K562 (cell line): ENCODE measurements around the gene SLFN14. TPM values are rescaled to one million over a fixed set of nuclear protein-coding genes. Genes with fewer than 3 reads are reported as not detected.
A peak's percentile ranks its signal among the peaks of the same experiment; 100 is the strongest.

ENCODE experiments used
- CBFA2T3 ChIP-seq: fragments of 450-650 bp; IDR thresholded peaks from 2 replicates; pipeline ENCODE4 v1.6.1; 2017
- HEY1 ChIP-seq: fragments of 250-450 bp; sonication (Bioruptor Pico); IDR thresholded peaks from 2 replicates; pipeline ENCODE4 v1.5.0; 2020; ENCODE audit warnings: mild to moderate bottlenecking, moderate library complexity, borderline replicate concordance
- LEF1 ChIP-seq: fragments of 450-650 bp; IDR thresholded peaks from 2 replicates; pipeline ENCODE4 v1.6.1; 2016; ENCODE audit warnings: mild to moderate bottlenecking
- MAFK ChIP-seq: IDR thresholded peaks from 2 replicates; pipeline ENCODE4 v1.6.1; 2011; ENCODE audit warnings: low read length, improper control_type of control experiment
- NCOR1 ChIP-seq: fragments of 450-650 bp; IDR thresholded peaks from 2 replicates; pipeline ENCODE4 v1.6.1; 2016; ENCODE audit warnings: mild to moderate bottlenecking, moderate library complexity
- NFATC3 ChIP-seq: fragments of 450-650 bp; IDR thresholded peaks from 2 replicates; pipeline ENCODE4 v1.6.1; 2017; ENCODE audit warnings: mild to moderate bottlenecking
- PHB2 ChIP-seq: fragments of 450-650 bp; IDR thresholded peaks from 2 replicates; pipeline ENCODE4 v1.6.1; 2017; ENCODE audit warnings: low read depth
- PYGO2 ChIP-seq: fragments of 450-650 bp; IDR thresholded peaks from 2 replicates; pipeline ENCODE4 v1.6.1; 2016; ENCODE audit warnings: mild to moderate bottlenecking, missing genetic modification characterization, moderate library complexity, missing compliant biosample characterization
- TEAD4 ChIP-seq, 2 experiments: sonication (generic) in 1 of 2; formaldehyde crosslinking in 1 of 2; IDR thresholded peaks; 2 replicates each; pipeline versions ENCODE4 v1.6.1 to v1.8.0; 2012 to 2022; ENCODE audit warnings: borderline replicate concordance in 1 of 2, inconsistent platforms in 1 of 2, low read length in 1 of 2, mild to moderate bottlenecking in 1 of 2, missing genetic modification reagents in 1 of 2
- ZNF175 ChIP-seq: fragments of 200-800 bp; sonication (Bioruptor generic); IDR thresholded peaks from 2 replicates; pipeline ENCODE4 v1.6.1; 2016; ENCODE audit warnings: low read depth, mild to moderate bottlenecking, missing genetic modification characterization, missing compliant biosample characterization
- ZNF184 ChIP-seq: sonication (generic); formaldehyde crosslinking; IDR thresholded peaks from 2 replicates; pipeline ENCODE4 v1.5.0; 2020; ENCODE audit warnings: missing genetic modification reagents
- ZNF311 ChIP-seq: fragments of 250-450 bp; sonication (Bioruptor Pico); IDR thresholded peaks from 2 replicates; pipeline ENCODE4 v1.4.0; 2020; ENCODE audit warnings: mild to moderate bottlenecking, moderate library complexity
- ZNF316 ChIP-seq: fragments of 450-650 bp; IDR thresholded peaks from 2 replicates; pipeline ENCODE4 v1.6.1; 2016
- ZNF444 ChIP-seq: fragments of 250-450 bp; sonication (Bioruptor Pico); IDR thresholded peaks from 2 replicates; pipeline ENCODE4 v1.4.0; 2020; ENCODE audit warnings: mild to moderate bottlenecking, moderate library complexity
- ZNF644 ChIP-seq: fragments of 200-800 bp; sonication (Bioruptor generic); IDR thresholded peaks from 2 replicates; pipeline ENCODE4 v1.6.1; 2016; ENCODE audit warnings: low read depth, missing genetic modification characterization, missing compliant biosample characterization
- polyA plus RNA-seq, 8 experiments: library from polyadenylated mRNA; depleted of rRNA in 4 of 8; stranded (reverse) in 5 of 8; unstranded in 3 of 8; fragments of >200 nt; fragmentation: Nextera tagmentation in 2 of 8; fragmentation: Illumina TruSeq in 1 of 8; extraction: Ambion mirVana in 2 of 8; extraction: Trizol in 1 of 8; gene quantifications; 2 replicates each; pipeline versions ENCODE4 v1.2.1 to v1.2.3, GENCODE V29; 2011 to 2014; ENCODE audit warnings: inconsistent platforms in 1 of 8, missing spikeins in 1 of 8
- total RNA-seq, 7 experiments: library from RNA; depleted of rRNA in 6 of 7; stranded (reverse); fragments of >200 nt in 6 of 7; fragmentation: Illumina TruSeq in 2 of 7; extraction: Trizol in 2 of 7; gene quantifications; 2 replicates each; pipeline versions ENCODE4 v1.2.1 to v1.2.3, GENCODE V29; 2011 to 2021; ENCODE audit warnings: low replicate concordance in 1 of 7
- TF ChIP-seq, protein P1 (sequence below), 2 experiments: fragments of 450-650 bp; IDR thresholded peaks; 2 replicates each; pipeline ENCODE4 v1.6.1; 2016
- TF ChIP-seq, protein P2 (sequence below): fragments of 450-650 bp; formaldehyde crosslinking; IDR thresholded peaks from 2 replicates; pipeline ENCODE4 v1.4.0; 2022; ENCODE audit warnings: missing genetic modification characterization
- TF ChIP-seq, protein P3 (sequence below), 2 experiments: fragments of 450-650 bp; IDR thresholded peaks; 2 replicates each; pipeline ENCODE4 v1.6.1; 2018; ENCODE audit warnings: mild to moderate bottlenecking in 2 of 2, low read depth in 1 of 2; ENCODE audit not compliant: partially characterized antibody in 2 of 2
- TF ChIP-seq, protein P4 (sequence below): fragments of 450-650 bp; conservative IDR thresholded peaks from 2 replicates; pipeline ENCODE4 v1.6.1; 2016; ENCODE audit warnings: missing genetic modification characterization, low read depth, mild to moderate bottlenecking, missing compliant biosample characterization, moderate library complexity
- TF ChIP-seq, protein P5 (sequence below): fragments of 250-450 bp; sonication (Bioruptor Pico); IDR thresholded peaks from 2 replicates; pipeline ENCODE4 v1.5.0; 2021

Gene SLFN14
- total and polyA plus RNA-seq, 9 of the 15 experiments (the other 6 are each of a cell fraction or from before 2014, with no cell fraction given), result 1.3 to 4.3 (median 3.1) TPM

DNA sequence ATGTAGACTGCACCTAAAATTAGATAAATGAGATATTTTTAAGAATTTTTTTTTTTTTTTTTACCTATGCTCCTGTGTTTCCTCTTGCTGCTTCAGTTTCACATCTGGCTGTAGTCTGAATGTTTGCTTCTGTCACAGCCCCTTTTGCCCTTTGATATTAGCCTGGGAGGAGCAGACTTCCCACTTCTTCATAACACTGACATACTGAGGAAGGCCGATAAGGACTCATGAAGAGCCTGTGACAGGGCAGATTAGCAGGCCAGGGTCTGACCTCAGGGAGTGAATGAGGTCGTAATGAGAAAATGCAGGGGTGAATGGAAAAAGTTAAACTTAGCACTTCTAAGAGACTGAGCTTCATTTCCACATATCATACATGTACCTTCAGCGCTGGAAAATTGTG is at the start of gene SLFN14 (continued):
- TF ChIP-seq, protein P1, sequence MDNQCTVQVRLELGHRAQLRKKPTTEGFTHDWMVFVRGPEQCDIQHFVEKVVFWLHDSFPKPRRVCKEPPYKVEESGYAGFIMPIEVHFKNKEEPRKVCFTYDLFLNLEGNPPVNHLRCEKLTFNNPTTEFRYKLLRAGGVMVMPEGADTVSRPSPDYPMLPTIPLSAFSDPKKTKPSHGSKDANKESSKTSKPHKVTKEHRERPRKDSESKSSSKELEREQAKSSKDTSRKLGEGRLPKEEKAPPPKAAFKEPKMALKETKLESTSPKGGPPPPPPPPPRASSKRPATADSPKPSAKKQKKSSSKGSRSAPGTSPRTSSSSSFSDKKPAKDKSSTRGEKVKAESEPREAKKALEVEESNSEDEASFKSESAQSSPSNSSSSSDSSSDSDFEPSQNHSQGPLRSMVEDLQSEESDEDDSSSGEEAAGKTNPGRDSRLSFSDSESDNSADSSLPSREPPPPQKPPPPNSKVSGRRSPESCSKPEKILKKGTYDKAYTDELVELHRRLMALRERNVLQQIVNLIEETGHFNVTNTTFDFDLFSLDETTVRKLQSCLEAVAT (IDR thresholded peaks at IDR 0.05), result peak; percentile 62 to 72; a peak in 2 of 4 replicates
- TF ChIP-seq NCOR1, result peak; percentile 99
- TF ChIP-seq NFATC3, result peak; percentile 97
- peak; percentile 32; the same call in 1 of the 2 replicates for TF ChIP-seq ZNF316
- TF ChIP-seq ZNF311 (CRISPR knock-in tag), result peak; percentile 55; the same call in 1 of the 2 replicates
- TF ChIP-seq, protein P2, sequence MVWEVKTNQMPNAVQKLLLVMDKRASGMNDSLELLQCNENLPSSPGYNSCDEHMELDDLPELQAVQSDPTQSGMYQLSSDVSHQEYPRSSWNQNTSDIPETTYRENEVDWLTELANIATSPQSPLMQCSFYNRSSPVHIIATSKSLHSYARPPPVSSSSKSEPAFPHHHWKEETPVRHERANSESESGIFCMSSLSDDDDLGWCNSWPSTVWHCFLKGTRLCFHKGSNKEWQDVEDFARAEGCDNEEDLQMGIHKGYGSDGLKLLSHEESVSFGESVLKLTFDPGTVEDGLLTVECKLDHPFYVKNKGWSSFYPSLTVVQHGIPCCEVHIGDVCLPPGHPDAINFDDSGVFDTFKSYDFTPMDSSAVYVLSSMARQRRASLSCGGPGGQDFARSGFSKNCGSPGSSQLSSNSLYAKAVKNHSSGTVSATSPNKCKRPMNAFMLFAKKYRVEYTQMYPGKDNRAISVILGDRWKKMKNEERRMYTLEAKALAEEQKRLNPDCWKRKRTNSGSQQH, result 0 out of 2 replicates have a peak, but pooled peaks have one; percentile 61
- peak; percentile 100 for TF ChIP-seq CBFA2T3
- no peak for TF ChIP-seq ZNF184 (CRISPR knock-in tag)
- peak; percentile 73 for TF ChIP-seq PYGO2 (tag)
- TF ChIP-seq, protein P3, sequence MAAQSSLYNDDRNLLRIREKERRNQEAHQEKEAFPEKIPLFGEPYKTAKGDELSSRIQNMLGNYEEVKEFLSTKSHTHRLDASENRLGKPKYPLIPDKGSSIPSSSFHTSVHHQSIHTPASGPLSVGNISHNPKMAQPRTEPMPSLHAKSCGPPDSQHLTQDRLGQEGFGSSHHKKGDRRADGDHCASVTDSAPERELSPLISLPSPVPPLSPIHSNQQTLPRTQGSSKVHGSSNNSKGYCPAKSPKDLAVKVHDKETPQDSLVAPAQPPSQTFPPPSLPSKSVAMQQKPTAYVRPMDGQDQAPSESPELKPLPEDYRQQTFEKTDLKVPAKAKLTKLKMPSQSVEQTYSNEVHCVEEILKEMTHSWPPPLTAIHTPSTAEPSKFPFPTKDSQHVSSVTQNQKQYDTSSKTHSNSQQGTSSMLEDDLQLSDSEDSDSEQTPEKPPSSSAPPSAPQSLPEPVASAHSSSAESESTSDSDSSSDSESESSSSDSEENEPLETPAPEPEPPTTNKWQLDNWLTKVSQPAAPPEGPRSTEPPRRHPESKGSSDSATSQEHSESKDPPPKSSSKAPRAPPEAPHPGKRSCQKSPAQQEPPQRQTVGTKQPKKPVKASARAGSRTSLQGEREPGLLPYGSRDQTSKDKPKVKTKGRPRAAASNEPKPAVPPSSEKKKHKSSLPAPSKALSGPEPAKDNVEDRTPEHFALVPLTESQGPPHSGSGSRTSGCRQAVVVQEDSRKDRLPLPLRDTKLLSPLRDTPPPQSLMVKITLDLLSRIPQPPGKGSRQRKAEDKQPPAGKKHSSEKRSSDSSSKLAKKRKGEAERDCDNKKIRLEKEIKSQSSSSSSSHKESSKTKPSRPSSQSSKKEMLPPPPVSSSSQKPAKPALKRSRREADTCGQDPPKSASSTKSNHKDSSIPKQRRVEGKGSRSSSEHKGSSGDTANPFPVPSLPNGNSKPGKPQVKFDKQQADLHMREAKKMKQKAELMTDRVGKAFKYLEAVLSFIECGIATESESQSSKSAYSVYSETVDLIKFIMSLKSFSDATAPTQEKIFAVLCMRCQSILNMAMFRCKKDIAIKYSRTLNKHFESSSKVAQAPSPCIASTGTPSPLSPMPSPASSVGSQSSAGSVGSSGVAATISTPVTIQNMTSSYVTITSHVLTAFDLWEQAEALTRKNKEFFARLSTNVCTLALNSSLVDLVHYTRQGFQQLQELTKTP (IDR thresholded peaks at IDR 0.05; ENCODE audit: low read depth in 1 of 2, partially characterized antibody in 2 of 2), result peak; percentile 60 to 90
- TF ChIP-seq TEAD4 (IDR thresholded peaks at IDR 0.05; ENCODE audit: low read length), result peak; percentile 100
- no peak for TF ChIP-seq TEAD4 (CRISPR knock-in tag; IDR thresholded peaks at IDR 0.05; ENCODE audit: borderline replicate concordance)
- TF ChIP-seq, protein P4, sequence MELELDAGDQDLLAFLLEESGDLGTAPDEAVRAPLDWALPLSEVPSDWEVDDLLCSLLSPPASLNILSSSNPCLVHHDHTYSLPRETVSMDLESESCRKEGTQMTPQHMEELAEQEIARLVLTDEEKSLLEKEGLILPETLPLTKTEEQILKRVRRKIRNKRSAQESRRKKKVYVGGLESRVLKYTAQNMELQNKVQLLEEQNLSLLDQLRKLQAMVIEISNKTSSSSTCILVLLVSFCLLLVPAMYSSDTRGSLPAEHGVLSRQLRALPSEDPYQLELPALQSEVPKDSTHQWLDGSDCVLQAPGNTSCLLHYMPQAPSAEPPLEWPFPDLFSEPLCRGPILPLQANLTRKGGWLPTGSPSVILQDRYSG, result 0 out of 2 replicates have a peak, but pooled peaks have one; percentile 21
- TF ChIP-seq MAFK, result peak; percentile 55
- TF ChIP-seq PHB2, result peak; percentile 96
- TF ChIP-seq, protein P5, sequence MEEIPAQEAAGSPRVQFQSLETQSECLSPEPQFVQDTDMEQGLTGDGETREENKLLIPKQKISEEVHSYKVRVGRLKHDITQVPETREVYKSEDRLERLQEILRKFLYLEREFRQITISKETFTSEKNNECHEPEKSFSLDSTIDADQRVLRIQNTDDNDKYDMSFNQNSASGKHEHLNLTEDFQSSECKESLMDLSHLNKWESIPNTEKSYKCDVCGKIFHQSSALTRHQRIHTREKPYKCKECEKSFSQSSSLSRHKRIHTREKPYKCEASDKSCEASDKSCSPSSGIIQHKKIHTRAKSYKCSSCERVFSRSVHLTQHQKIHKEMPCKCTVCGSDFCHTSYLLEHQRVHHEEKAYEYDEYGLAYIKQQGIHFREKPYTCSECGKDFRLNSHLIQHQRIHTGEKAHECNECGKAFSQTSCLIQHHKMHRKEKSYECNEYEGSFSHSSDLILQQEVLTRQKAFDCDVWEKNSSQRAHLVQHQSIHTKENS (CRISPR knock-in tag), result no peak
- peak; percentile 81; the same call in 1 of the 2 replicates for TF ChIP-seq ZNF644
- peak; percentile 95 for TF ChIP-seq ZNF175 (CRISPR knock-in tag)
- peak; percentile 99 for TF ChIP-seq LEF1
- peak; percentile 84; the same call in 1 of the 2 replicates for TF ChIP-seq HEY1
- 0 out of 2 replicates have a peak, but pooled peaks have one; percentile 25 for TF ChIP-seq ZNF444 (CRISPR knock-in tag)
